ENCODE data around the gene DDX42. TPM values are rescaled to one million over a fixed set of nuclear protein-coding genes. Genes with fewer than 3 reads are reported as not detected.
A peak's percentile ranks its signal among the peaks of the same experiment; 100 is the strongest.
"Not testable (repeated sequence)": the region's sequence is repeated elsewhere in the genome, so short reads cannot be mapped to it uniquely, and the experiment has no call there.

Gene DDX42
- polyA plus RNA-seq, 1 donor from 2014 or later: 16.2 TPM

DNA sequence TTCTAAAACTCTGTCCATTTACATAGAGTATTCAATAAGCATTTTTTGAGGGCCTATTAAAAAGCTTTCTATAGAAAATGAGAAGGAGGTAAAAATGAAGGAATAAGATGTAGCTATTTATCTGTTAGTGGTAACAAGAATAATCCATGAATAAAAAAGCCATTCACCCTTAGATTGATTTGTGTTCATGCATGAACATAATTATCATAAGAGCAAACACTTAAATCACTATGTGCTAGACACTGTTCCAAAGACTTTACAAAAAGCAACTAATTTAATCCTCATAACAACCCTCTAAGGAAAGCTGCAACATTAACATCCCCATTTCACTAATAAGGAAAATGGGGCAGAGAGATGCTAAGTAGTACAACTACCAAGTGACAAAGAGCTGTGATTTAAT lies 7.2 kb upstream of the DDX42 start:
- Mint-ChIP-seq H3K27ac (no peak overlapping the region), H3K27me3 (no peaks in the 10 kb centered on the region), H3K4me1 (peaks cover 24 to 33% (median 27%) of the 10 kb centered on the region in 3 donors), H3K9me3 (no peaks in the 10 kb centered on the region), H3K36me3 (no peaks in the 10 kb centered on the region), H3K4me3 (peak overlapping the region in 1 of 4 donors; percentile 21)

DNA sequence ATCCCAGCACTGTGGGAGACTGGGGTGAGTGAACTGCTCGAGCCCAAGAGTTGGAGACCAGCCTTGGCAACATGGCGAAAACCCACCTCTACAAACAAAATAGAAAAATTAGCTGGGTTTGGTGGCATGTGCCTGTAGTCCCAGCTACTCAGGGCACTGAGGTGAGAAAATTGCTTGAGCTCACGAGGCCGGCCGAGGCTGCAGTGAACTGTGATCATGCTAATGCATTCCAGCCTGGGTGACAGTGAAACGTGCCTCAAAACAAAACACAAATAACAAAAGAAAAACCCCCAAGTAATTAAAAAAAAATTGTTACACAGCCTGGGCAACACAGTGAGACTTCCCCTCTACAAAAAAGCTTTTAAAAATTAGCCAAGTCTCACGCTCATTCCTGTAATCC lies 5.5 kb upstream of the DDX42 start:
- H3K27me3 Mint-ChIP-seq: no peaks in the 10 kb centered on the region
- H3K9me3 Mint-ChIP-seq: no peaks in the 10 kb centered on the region
- H3K36me3 Mint-ChIP-seq: no peaks in the 10 kb centered on the region
- H3K4me3 Mint-ChIP-seq: no peak overlapping the region
- peaks cover 25 to 33% (median 26%) of the 10 kb centered on the region in 3 donors for H3K4me1 Mint-ChIP-seq
- H3K27ac Mint-ChIP-seq: peak overlapping the region in 1 of 3 donors; percentile 53

DNA sequence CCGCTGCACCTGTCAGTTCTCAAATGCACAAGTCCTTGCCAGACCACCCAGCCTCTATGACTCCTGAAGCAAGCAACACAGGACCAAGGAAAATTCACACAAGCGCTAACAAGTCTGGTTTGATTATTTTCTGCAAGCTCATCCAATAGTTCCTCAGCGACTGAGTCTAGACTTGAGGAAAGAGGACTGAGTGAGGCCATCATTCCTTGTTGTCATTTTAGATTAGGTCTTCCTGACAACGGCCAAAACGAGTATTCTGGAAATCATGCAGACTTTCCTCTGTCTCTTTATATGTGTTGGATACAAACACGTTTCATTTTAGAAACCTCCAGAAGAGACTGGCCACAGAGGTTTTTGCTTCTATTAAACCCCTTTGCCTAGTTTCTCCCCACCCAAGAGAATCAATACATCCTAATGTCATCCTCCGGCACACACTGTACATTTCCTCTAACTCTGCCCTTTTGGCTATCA lies 1.1 kb upstream of the DDX42 start:
- peak overlapping the region; percentile 90 to 100 (median 95) for H3K27ac Mint-ChIP-seq
- no peaks in the 10 kb centered on the region for H3K36me3 Mint-ChIP-seq
- no peaks in the 10 kb centered on the region for H3K27me3 Mint-ChIP-seq
- peak overlapping the region; percentile 86 to 98 (median 94) for H3K4me3 Mint-ChIP-seq
- H3K4me1 Mint-ChIP-seq: peaks cover 27 to 40% (median 32%) of the 10 kb centered on the region in 3 donors
- no peaks in the 10 kb centered on the region for H3K9me3 Mint-ChIP-seq

DNA sequence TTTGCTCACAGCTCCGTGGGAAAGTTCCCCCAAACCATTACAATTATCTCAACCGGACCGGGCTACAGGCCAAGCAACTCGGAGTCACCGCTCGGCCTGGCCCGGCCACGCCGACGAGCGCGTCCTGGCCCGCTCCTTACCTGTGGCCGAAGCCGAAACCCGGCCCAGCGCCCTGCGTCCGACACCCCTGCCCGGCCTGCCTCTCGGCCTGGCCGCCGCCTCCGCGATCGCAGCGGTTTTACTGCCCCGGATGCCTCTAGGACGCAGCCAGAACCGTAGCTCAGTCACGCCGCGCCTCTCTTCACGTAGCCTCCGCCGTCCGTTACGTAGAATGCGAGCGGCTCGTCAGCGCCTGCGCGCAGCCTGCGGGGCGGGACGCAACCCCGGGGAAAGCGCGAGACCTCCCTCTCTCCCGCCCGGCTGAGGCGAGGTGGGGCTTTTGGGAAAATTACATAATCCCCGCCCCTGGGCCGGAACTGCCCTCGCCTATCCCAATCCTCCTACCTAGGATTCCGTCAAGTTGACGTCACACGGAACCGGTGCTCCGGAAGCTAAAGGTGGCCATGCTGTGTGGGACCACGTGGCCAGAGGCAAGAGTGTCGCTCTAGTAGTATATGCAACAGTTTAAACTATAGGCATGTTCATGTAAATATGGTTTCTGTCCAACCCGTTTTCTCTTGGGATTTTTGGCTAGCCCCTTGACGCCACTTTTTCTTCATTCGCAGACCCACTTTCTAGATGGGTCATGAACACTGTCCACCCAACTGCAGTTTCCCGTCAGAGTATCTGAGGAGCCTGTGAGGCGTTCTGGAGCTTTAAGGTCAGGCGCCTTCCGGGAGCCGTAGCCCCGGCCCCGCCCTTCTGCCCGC lies 464 bp upstream of the DDX42 start, which contains the start of gene CCDC47:
CCDC47 (minus strand) TSS at position 326 of the 869 bp plus-strand sequence. CDS start 7,422 bp downstream, outside the sequence.
- Mint-ChIP-seq H3K36me3 (no peaks in the 10 kb centered on the region), H3K9me3 (no peaks in the 10 kb centered on the region), H3K27me3 (no peaks in the 10 kb centered on the region), H3K4me3 (peak within 1 kb of the TSS; percentile 86 to 98 (median 94)), H3K27ac (peak within 1 kb of the TSS; percentile 90 to 100 (median 95)), H3K4me1 (peaks cover 24 to 43% (median 31%) of the 10 kb centered on the region in 3 donors)

DNA sequence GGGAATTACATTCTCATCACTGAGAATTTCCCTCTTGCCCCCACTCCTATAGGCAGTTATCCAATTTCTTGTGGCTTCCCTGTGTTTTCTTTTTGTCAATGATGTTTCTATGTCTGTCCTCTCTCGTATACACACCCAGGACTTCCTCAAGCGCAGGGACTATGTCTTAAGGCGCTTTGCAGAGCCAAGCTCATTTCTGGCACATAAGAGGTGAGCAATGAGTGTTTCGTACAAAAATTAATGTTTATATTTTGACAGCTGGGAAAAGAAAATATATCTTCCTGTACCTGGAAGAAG lies 947 bp downstream of the DDX42 start:
- H3K27me3 Mint-ChIP-seq: no peaks in the 10 kb centered on the region
- H3K4me1 Mint-ChIP-seq: peaks cover 28 to 43% (median 38%) of the 10 kb centered on the region in 3 donors
- H3K27ac Mint-ChIP-seq: peak overlapping the region; percentile 90 to 100 (median 95)
- H3K36me3 Mint-ChIP-seq: no peaks in the 10 kb centered on the region
- no peaks in the 10 kb centered on the region for H3K9me3 Mint-ChIP-seq
- peak overlapping the region; percentile 86 to 98 (median 94) for H3K4me3 Mint-ChIP-seq

DNA sequence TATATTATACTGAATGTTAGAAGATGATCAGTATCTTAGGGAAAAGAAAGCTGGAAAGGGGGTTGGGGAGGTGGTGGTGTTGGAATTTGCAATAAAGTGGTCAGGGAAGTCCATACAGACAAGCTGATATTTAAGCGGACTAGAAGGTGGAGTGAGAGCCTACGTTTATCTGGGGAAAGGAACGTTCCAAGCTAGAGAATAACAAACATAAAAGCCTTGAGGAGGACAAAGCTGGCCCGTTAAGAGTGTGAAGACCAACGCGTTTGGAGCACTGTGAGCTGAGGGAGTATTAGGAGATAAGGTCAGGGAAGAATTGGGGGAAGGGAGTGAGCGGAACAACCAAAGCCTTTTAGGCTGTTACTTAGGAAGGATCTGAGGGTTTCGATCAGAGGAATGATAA lies 1.4 kb downstream of the DDX42 start:
- Mint-ChIP-seq H3K27ac (peak overlapping the region; percentile 82 to 95 (median 90)), H3K4me3 (peak overlapping the region; percentile 86 to 98 (median 94)), H3K27me3 (no peaks in the 10 kb centered on the region), H3K36me3 (no peaks in the 10 kb centered on the region), H3K9me3 (no peaks in the 10 kb centered on the region), H3K4me1 (peaks cover 33 to 42% (median 38%) of the 10 kb centered on the region in 3 donors)

DNA sequence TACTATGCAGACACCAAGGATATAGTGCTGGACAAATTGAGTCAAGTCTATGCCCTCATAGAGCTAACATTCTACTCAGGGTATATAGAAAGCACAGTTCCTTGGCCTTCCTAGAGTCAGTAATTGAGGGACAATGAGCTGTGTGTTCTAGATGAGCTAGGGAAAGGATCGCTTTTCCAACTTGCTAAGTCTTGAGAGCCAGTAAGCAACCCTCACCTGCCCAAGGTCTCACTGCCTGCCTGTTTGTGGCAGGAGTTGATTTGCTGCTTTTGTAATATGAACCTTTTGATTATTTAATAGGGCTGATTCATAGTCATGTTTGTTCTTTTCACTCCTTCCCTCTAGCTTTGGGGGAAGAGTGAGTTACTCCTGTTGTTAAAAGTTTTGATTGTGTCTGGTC lies 6.5 kb downstream of the DDX42 start:
- Mint-ChIP-seq H3K27ac (no peak overlapping the region), H3K36me3 (no peaks in the 10 kb centered on the region), H3K27me3 (no peaks in the 10 kb centered on the region), H3K9me3 (no peaks in the 10 kb centered on the region), H3K4me1 (peaks cover 27 to 51% (median 36%) of the 10 kb centered on the region in 3 donors), H3K4me3 (no peak overlapping the region)

DNA sequence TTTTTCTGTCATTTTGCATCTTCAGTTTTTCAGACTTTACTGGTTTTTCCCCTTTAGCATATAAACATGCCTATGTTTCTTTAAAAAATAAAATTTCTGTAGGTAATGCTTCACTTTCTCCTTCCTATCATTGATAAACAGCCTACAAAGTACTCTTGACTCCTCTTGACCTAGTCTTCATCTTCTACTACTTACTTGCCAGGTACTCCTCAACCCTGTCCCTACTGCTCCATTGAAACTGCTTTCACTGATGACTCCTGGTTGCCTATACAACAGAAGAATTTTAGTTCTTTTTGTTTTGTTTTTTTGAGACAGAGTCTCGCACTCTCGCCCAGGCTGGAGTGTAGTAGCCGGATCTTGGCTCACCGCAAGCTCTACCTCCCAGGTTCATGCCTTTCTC lies 7.0 kb downstream of the DDX42 start:
- H3K4me3 Mint-ChIP-seq: no peak overlapping the region
- H3K27me3 Mint-ChIP-seq: no peaks in the 10 kb centered on the region
- no peaks in the 10 kb centered on the region for H3K9me3 Mint-ChIP-seq
- H3K4me1 Mint-ChIP-seq: peaks cover 24 to 50% (median 33%) of the 10 kb centered on the region in 3 donors
- no peak overlapping the region for H3K27ac Mint-ChIP-seq
- H3K36me3 Mint-ChIP-seq: no peaks in the 10 kb centered on the region

DNA sequence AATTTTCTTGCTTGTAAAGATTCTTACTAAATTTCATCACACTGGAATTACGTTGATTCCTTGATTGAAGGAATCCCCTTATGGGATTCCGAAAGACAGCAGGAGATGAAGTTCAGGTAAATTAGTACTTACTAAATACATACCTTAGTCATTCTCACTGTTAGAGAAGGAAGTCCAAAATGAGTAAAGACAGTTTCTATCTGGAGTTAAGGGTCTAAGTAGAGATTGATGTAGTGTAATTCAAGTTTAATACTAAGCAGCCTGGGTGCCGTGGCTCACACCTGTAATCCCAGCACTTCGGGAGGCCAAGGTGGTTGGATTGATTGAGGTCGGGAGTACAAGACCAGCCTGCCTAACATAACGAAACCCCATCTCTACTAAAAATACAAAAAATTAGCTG lies 9.6 kb downstream of the DDX42 start:
- peak overlapping the region in 1 of 4 donors; percentile 41 for H3K4me3 Mint-ChIP-seq
- H3K9me3 Mint-ChIP-seq: no peaks in the 10 kb centered on the region
- H3K4me1 Mint-ChIP-seq: peaks cover 20 to 37% (median 26%) of the 10 kb centered on the region in 3 donors
- H3K27ac Mint-ChIP-seq: no peak overlapping the region
- H3K27me3 Mint-ChIP-seq: no peaks in the 10 kb centered on the region
- H3K36me3 Mint-ChIP-seq: no peaks in the 10 kb centered on the region

DNA sequence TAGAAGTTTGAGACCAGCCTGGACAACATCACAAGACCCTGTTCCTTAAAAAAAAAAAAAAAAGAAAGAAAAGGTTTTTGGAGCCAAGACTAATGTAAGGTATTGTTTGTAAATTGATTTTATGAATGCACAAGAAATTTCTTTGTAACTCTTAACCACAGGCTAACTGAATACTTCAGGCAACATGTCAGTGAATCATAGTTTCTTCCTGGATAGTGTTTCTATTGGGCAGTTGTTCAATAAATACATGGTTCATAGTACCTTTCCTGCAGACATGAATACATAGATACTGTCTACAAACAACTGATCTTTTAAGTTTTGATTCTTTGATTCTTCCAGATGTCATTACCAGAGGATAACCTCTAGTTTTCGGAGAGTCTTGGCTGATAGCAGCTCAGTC lies 11.6 kb downstream of the DDX42 start:
- H3K27me3 Mint-ChIP-seq: no peaks in the 10 kb centered on the region
- H3K4me1 Mint-ChIP-seq: peaks cover 10 to 29% (median 15%) of the 10 kb centered on the region in 3 donors
- H3K4me3 Mint-ChIP-seq: no peak overlapping the region
- no peaks in the 10 kb centered on the region for H3K36me3 Mint-ChIP-seq
- peak overlapping the region in 1 of 3 donors; percentile 18 for H3K27ac Mint-ChIP-seq
- no peaks in the 10 kb centered on the region for H3K9me3 Mint-ChIP-seq

DNA sequence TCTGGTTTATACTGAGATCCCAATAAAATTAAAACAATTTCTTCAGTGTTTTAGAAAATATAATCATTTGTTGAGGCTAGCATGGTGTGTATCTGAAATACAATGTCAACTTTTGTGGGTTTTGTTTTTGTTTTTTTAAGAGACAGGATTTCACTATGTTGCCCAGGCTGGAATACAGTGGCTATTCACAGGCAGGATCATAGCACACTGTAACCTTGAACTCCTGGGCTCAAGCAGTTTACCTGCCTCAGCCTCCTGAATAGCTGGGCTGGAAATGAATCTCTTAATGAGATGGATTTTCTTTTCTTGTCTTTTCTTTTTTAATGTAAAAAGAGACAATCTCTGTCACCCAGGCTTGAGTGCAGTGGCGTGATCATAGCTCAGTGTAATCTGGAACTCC lies 12.1 kb downstream of the DDX42 start:
- H3K9me3 Mint-ChIP-seq: no peaks in the 10 kb centered on the region
- H3K4me1 Mint-ChIP-seq: peaks cover 10 to 24% (median 11%) of the 10 kb centered on the region in 3 donors
- no peaks in the 10 kb centered on the region for H3K36me3 Mint-ChIP-seq
- no peak overlapping the region for H3K4me3 Mint-ChIP-seq
- H3K27me3 Mint-ChIP-seq: no peaks in the 10 kb centered on the region
- peak overlapping the region in 1 of 3 donors; percentile 46 for H3K27ac Mint-ChIP-seq

DNA sequence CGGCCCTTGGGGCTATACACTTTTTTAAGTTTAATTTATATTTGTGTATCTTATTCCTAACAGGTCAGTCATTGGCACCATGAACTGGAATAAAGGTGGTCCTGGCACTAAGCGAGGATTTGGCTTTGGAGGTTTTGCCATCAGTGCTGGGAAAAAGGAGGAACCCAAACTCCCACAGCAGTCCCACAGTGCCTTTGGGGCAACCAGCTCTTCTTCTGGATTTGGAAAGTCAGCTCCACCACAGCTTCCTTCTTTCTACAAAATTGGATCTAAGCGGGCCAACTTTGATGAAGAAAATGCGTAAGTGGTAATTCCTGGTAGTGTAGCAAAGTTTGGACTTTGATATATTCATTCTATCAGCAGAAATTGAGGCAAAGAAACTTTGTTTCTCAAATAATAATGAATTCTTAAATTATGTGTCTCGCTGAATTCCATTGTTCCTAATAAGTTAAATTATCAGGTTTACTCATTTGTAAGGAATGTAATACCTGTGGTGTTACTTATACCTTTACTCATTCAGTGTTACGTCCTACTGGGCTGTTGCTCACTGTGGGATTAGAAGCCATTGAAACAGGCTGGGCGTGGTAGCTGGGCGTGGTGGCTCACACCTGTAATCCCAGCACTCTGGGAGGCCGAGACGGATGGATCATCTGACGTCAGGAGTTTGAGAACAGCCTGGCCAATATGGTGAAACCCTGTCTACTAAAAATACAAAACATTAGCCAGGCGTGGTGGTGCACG lies 13.2 kb downstream of the DDX42 start:
- H3K36me3 Mint-ChIP-seq: no peaks in the 10 kb centered on the region
- no peak overlapping the region for H3K4me3 Mint-ChIP-seq
- H3K9me3 Mint-ChIP-seq: no peaks in the 10 kb centered on the region
- H3K27me3 Mint-ChIP-seq: no peaks in the 10 kb centered on the region
- peak overlapping the region in 1 of 3 donors; percentile 46 for H3K27ac Mint-ChIP-seq
- H3K4me1 Mint-ChIP-seq: peaks cover 9 to 21% (median 9%) of the 10 kb centered on the region in 3 donors

DNA sequence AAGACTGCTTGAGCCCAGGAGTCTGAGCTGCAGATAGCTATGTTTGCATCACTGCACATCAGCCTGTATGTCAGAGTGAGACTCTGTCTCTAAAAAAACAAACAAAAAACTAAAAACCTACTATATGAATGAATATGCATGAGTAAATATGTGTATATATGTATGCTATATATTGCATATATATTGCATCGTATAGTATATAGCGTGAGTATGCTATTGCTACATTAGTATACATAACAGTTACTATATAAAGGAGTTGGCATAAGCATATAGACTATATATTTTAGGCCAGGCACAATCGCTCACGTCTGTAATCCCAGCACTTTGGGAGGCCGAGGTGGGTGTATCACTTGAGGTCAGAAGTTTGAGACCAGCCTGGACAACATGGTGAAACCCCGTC lies 16.1 kb downstream of the DDX42 start:
- Mint-ChIP-seq H3K4me3 (no peak overlapping the region), H3K4me1 (peaks cover 0 to 3% (median 1%) of the 10 kb centered on the region in 3 donors), H3K27me3 (no peaks in the 10 kb centered on the region), H3K27ac (no peak overlapping the region), H3K9me3 (no peaks in the 10 kb centered on the region), H3K36me3 (peaks cover 2% of the 10 kb centered on the region)

DNA sequence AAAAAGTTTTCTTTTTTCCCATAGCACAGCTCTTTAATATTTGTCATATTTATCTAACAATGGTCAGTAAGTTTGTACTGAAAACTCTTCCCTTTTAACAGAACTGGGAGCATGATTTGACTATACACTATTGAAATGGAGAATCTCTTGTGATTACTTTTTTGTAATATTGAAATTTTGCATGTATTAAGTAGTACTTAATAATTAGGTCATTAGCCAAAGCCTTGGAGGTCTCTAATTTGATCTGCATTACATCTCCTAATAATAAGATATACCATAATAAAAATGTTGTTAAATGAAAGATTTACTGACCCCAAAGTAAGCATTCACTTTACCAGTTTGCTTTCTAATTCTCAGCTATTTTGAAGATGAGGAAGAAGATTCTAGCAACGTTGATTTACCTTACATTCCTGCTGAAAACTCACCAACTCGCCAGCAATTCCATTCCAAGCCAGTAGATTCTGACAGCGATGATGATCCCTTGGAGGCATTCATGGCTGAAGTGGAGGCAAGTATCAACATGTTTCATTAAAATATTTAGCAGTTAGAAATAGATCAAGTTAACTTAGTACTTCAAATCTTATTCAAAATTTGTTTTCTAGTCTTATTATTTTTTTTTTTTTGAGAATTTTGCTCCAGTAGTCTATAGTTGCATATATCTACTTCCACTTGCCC lies 18.2 kb downstream of the DDX42 start:
- no peaks in the 10 kb centered on the region for H3K27me3 Mint-ChIP-seq
- H3K36me3 Mint-ChIP-seq: peaks cover 5% of the 10 kb centered on the region
- H3K4me3 Mint-ChIP-seq: no peak overlapping the region
- H3K27ac Mint-ChIP-seq: no peak overlapping the region
- peaks cover 0 to 1% (median 0%) of the 10 kb centered on the region in 3 donors for H3K4me1 Mint-ChIP-seq
- H3K9me3 Mint-ChIP-seq: no peaks in the 10 kb centered on the region

DNA sequence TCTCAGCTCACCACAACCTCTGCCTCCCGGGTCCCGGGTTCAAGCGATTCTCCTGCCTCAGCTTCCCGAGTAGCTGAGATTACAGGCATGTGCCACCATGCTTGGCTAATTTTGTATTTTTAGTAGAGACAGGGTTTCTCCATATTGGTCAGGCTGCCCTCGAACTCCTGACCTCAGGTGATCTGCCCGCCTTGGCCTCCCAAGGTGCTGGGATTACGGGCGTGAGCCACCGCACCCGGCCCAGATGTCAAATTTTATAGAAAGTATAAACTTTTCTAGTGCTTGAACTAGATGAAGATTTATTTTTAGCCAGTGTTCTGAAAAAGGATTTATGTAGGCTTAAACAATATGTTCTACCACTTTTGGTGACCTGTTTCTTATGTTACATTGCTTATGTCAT lies 22.4 kb downstream of the DDX42 start:
- not testable (repeated sequence) for H3K4me1 Mint-ChIP-seq, H3K27me3 Mint-ChIP-seq, H3K27ac Mint-ChIP-seq, H3K4me3 Mint-ChIP-seq, H3K36me3 Mint-ChIP-seq, H3K9me3 Mint-ChIP-seq
